IMR-90 (cell line): ENCODE measurements around the gene ZFAND6.

Source experiments
- BHLHE40 ChIP-seq: fragments of 150-350 bp; IDR thresholded peaks from 2 replicates; pipeline ENCODE4 v1.6.1; 2016; ENCODE audit warnings: mild to moderate bottlenecking, low read depth, low read length
- CEBPB ChIP-seq: IDR thresholded peaks from 2 replicates; pipeline ENCODE4 v1.6.1; 2012; ENCODE audit warnings: low read depth, low read length, improper control_type of control experiment
- CTCF ChIP-seq: conservative IDR thresholded peaks from 2 replicates; pipeline ENCODE4 v1.5.1; 2012; ENCODE audit warnings: mild to moderate bottlenecking, low read depth, low read length, improper control_type of control experiment
- ELK1 ChIP-seq: fragments of 150-350 bp; IDR thresholded peaks from 2 replicates; pipeline ENCODE4 v1.6.1; 2016; ENCODE audit warnings: low read depth, mild to moderate bottlenecking, low read length, moderate library complexity, borderline replicate concordance
- MXI1 ChIP-seq: IDR thresholded peaks from 2 replicates; pipeline ENCODE4 v1.6.1; 2012; ENCODE audit warnings: low read depth, mild to moderate bottlenecking, low read length, moderate library complexity, borderline replicate concordance
- NFE2L2 ChIP-seq: fragments of 150-350 bp; IDR thresholded peaks from 2 replicates; pipeline ENCODE4 v1.6.1; 2016; ENCODE audit warnings: low read depth, mild to moderate bottlenecking, low read length
- POLR2A ChIP-seq: IDR thresholded peaks from 2 replicates; pipeline ENCODE4 v1.6.1; 2012; ENCODE audit warnings: mild to moderate bottlenecking, low read depth, low read length
- RAD21 ChIP-seq: IDR thresholded peaks from 2 replicates; pipeline ENCODE4 v1.6.1; 2012; ENCODE audit warnings: low read length, improper control_type of control experiment
- RCOR1 ChIP-seq: IDR thresholded peaks from 2 replicates; pipeline ENCODE4 v1.6.1; 2012; ENCODE audit warnings: mild to moderate bottlenecking, low read length, improper control_type of control experiment; ENCODE audit not compliant: insufficient replicate concordance
- RFX5 ChIP-seq: IDR thresholded peaks from 2 replicates; pipeline ENCODE4 v1.8.0; 2012; ENCODE audit warnings: low read depth, mild to moderate bottlenecking, low read length, moderate library complexity
- SMC3 ChIP-seq: fragments of 150-350 bp; IDR thresholded peaks from 2 replicates; pipeline ENCODE4 v1.6.1; 2016; ENCODE audit warnings: low read depth, mild to moderate bottlenecking, antibody characterized with exemption, low read length, moderate library complexity
- TF ChIP-seq, protein P1 (sequence below): fragments of 150-350 bp; IDR thresholded peaks from 2 replicates; pipeline ENCODE4 v1.6.1; 2017; ENCODE audit warnings: mild to moderate bottlenecking, antibody characterized with exemption, low read length, low read depth

GRCh38 chr15:80153900-80154299 lies 94.4 kb downstream of the ZFAND6 start:
- TF ChIP-seq RFX5 (no peak), SMC3 (no peak), POLR2A (no peak), CTCF (no peak), RAD21 (no peak), CEBPB (no peak), ELK1 (no peak), RCOR1 (no peak), NFE2L2 (no peak), MXI1 (no peak), BHLHE40 (no peak)
- TF ChIP-seq, protein P1, sequence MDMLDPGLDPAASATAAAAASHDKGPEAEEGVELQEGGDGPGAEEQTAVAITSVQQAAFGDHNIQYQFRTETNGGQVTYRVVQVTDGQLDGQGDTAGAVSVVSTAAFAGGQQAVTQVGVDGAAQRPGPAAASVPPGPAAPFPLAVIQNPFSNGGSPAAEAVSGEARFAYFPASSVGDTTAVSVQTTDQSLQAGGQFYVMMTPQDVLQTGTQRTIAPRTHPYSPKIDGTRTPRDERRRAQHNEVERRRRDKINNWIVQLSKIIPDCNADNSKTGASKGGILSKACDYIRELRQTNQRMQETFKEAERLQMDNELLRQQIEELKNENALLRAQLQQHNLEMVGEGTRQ = no peak
